ENCODE measurements around the gene COMMD3. TPM values are rescaled to one million over a fixed set of nuclear protein-coding genes. Genes with fewer than 3 reads are reported as not detected.
A peak's percentile ranks its signal among the peaks of the same experiment; 100 is the strongest.

COMMD3 gene
- total and polyA plus RNA-seq, 4 donors, result 54.7 to 73.2 (median 62.8) TPM

- Histone ChIP-seq H3K4me1 (ENCODE audit: control insufficient read depth, insufficient read depth, low read length) (peaks cover 34% of the 10 kb centered on the region), H3K36me3 (ENCODE audit: control insufficient read depth, insufficient read depth, low read length) (no peaks in the 10 kb centered on the region), H3K4me3 (ENCODE audit: low read depth, low read length) (peak overlapping the region; percentile 39), H3K9me3 (ENCODE audit: control insufficient read depth, insufficient read depth, low read length) (no peaks in the 10 kb centered on the region), H3K27ac (ENCODE audit: low read depth, low read length) (no peak overlapping the region), H3K27me3 (ENCODE audit: control insufficient read depth, insufficient read depth, low read length) (peaks cover 75% of the 10 kb centered on the region)
- WGBS (ENCODE audit: insufficient coverage), result 1% methylated on average over 69 of the region's 73 CpGs
- peak in 2 of 6 donors; percentile 82 to 85 for DNase-seq (ENCODE audit: low read depth in 4 of 6, low spot score in 6 of 6)
Measured at GRCh38 chr10:22334414-22335172, 18.4 kb downstream of the COMMD3 start.

- no peak overlapping the region for H3K27ac ChIP-seq (ENCODE audit: low read depth, low read length)
- peak in 2 of 6 donors; percentile 85 to 86 for DNase-seq (ENCODE audit: low read depth in 4 of 6, low spot score in 6 of 6)
- peaks cover 82% of the 10 kb centered on the region for H3K27me3 ChIP-seq (ENCODE audit: control insufficient read depth, insufficient read depth, low read length)
- H3K4me1 ChIP-seq (ENCODE audit: control insufficient read depth, insufficient read depth, low read length), result peaks cover 36% of the 10 kb centered on the region
- H3K4me3 ChIP-seq (ENCODE audit: low read depth, low read length), result peak overlapping the region; percentile 39
- no peaks in the 10 kb centered on the region for H3K36me3 ChIP-seq (ENCODE audit: control insufficient read depth, insufficient read depth, low read length)
- no peaks in the 10 kb centered on the region for H3K9me3 ChIP-seq (ENCODE audit: control insufficient read depth, insufficient read depth, low read length)
- under 1% methylated on average over 69 of the region's 71 CpGs for WGBS (ENCODE audit: insufficient coverage)
Measured at GRCh38 chr10:22335173-22335933, 19.2 kb downstream of the COMMD3 start.

- no peaks in the 10 kb centered on the region for H3K36me3 ChIP-seq (ENCODE audit: control insufficient read depth, insufficient read depth, low read length)
- peaks cover 44% of the 10 kb centered on the region for H3K4me1 ChIP-seq (ENCODE audit: control insufficient read depth, insufficient read depth, low read length)
- H3K27me3 ChIP-seq (ENCODE audit: control insufficient read depth, insufficient read depth, low read length), result peaks cover 94% of the 10 kb centered on the region
- H3K4me3 ChIP-seq (ENCODE audit: low read depth, low read length), result no peak overlapping the region
- no peak overlapping the region for H3K27ac ChIP-seq (ENCODE audit: low read depth, low read length)
- DNase-seq (ENCODE audit: low read depth in 4 of 6, low spot score in 6 of 6), result peak in 2 of 6 donors; percentile 37 to 44
- H3K9me3 ChIP-seq (ENCODE audit: control insufficient read depth, insufficient read depth, low read length), result no peaks in the 10 kb centered on the region
- WGBS (ENCODE audit: insufficient coverage), result no CpG with 5 or more reads among the region's 9 CpGs
Measured at GRCh38 chr10:22338185-22338900, 22.2 kb downstream of the COMMD3 start.

- Histone ChIP-seq H3K4me1 (ENCODE audit: control insufficient read depth, insufficient read depth, low read length) (peaks cover 42% of the 10 kb centered on the region), H3K27me3 (ENCODE audit: control insufficient read depth, insufficient read depth, low read length) (peaks cover 94% of the 10 kb centered on the region)
- no peak for DNase-seq (ENCODE audit: low read depth in 4 of 6, low spot score in 6 of 6)
Measured at GRCh38 chr10:22338931-22339330, 22.7 kb downstream of the COMMD3 start.

GRCh38 chr10:22339761-22340328 lies 23.7 kb downstream of the COMMD3 start:
- peak overlapping the region; percentile 70 for H3K4me3 ChIP-seq (ENCODE audit: low read depth, low read length)
- DNase-seq (ENCODE audit: low read depth in 4 of 6, low spot score in 6 of 6), result no peak
- H3K9me3 ChIP-seq (ENCODE audit: control insufficient read depth, insufficient read depth, low read length), result no peaks in the 10 kb centered on the region
- peaks cover 94% of the 10 kb centered on the region for H3K27me3 ChIP-seq (ENCODE audit: control insufficient read depth, insufficient read depth, low read length)
- H3K27ac ChIP-seq (ENCODE audit: low read depth, low read length), result no peak overlapping the region
- H3K4me1 ChIP-seq (ENCODE audit: control insufficient read depth, insufficient read depth, low read length), result peaks cover 32% of the 10 kb centered on the region
- WGBS (ENCODE audit: insufficient coverage), result 0% methylated on average over 7 of the region's 13 CpGs
- no peaks in the 10 kb centered on the region for H3K36me3 ChIP-seq (ENCODE audit: control insufficient read depth, insufficient read depth, low read length)

More at GRCh38 chr10:22338931-22339330, 22.7 kb downstream of the COMMD3 start:
- Histone ChIP-seq H3K27ac (ENCODE audit: low read depth, low read length) (no peak overlapping the region), H3K9me3 (ENCODE audit: control insufficient read depth, insufficient read depth, low read length) (no peaks in the 10 kb centered on the region), H3K36me3 (ENCODE audit: control insufficient read depth, insufficient read depth, low read length) (no peaks in the 10 kb centered on the region), H3K4me3 (ENCODE audit: low read depth, low read length) (no peak overlapping the region)

GRCh38 chr10:22340329-22341189 lies 24.4 kb downstream of the COMMD3 start:
- WGBS (ENCODE audit: insufficient coverage), result under 1% methylated on average over 79 of the region's 98 CpGs
- Histone ChIP-seq H3K4me3 (ENCODE audit: low read depth, low read length) (peak overlapping the region; percentile 70), H3K9me3 (ENCODE audit: control insufficient read depth, insufficient read depth, low read length) (no peaks in the 10 kb centered on the region), H3K27me3 (ENCODE audit: control insufficient read depth, insufficient read depth, low read length) (peaks cover 94% of the 10 kb centered on the region), H3K4me1 (ENCODE audit: control insufficient read depth, insufficient read depth, low read length) (peaks cover 31% of the 10 kb centered on the region), H3K36me3 (ENCODE audit: control insufficient read depth, insufficient read depth, low read length) (no peaks in the 10 kb centered on the region), H3K27ac (ENCODE audit: low read depth, low read length) (peak overlapping the region; percentile 71)
- peak in 2 of 6 donors; percentile 88 to 93 for DNase-seq (ENCODE audit: low read depth in 4 of 6, low spot score in 6 of 6)

- 0% methylated on average over 31 of the region's 40 CpGs for WGBS (ENCODE audit: insufficient coverage)
- peaks cover 94% of the 10 kb centered on the region for H3K27me3 ChIP-seq (ENCODE audit: control insufficient read depth, insufficient read depth, low read length)
- no peaks in the 10 kb centered on the region for H3K36me3 ChIP-seq (ENCODE audit: control insufficient read depth, insufficient read depth, low read length)
- H3K9me3 ChIP-seq (ENCODE audit: control insufficient read depth, insufficient read depth, low read length), result no peaks in the 10 kb centered on the region
- peak in 2 of 6 donors; percentile 45 to 58 for DNase-seq (ENCODE audit: low read depth in 4 of 6, low spot score in 6 of 6)
- H3K4me1 ChIP-seq (ENCODE audit: control insufficient read depth, insufficient read depth, low read length), result peaks cover 26% of the 10 kb centered on the region
- H3K4me3 ChIP-seq (ENCODE audit: low read depth, low read length), result peak overlapping the region; percentile 70
- H3K27ac ChIP-seq (ENCODE audit: low read depth, low read length), result no peak overlapping the region
Measured at GRCh38 chr10:22341190-22341925, 25.2 kb downstream of the COMMD3 start.

GRCh38 chr10:22341926-22342196 lies 25.7 kb downstream of the COMMD3 start:
- peaks cover 21% of the 10 kb centered on the region for H3K4me1 ChIP-seq (ENCODE audit: control insufficient read depth, insufficient read depth, low read length)
- no CpG with 5 or more reads among the region's 3 CpGs for WGBS (ENCODE audit: insufficient coverage)
- peak in 2 of 6 donors; percentile 44 to 50 for DNase-seq (ENCODE audit: low read depth in 4 of 6, low spot score in 6 of 6)

More at GRCh38 chr10:22341926-22342196, 25.7 kb downstream of the COMMD3 start:
- no peaks in the 10 kb centered on the region for H3K36me3 ChIP-seq (ENCODE audit: control insufficient read depth, insufficient read depth, low read length)
- H3K9me3 ChIP-seq (ENCODE audit: control insufficient read depth, insufficient read depth, low read length), result no peaks in the 10 kb centered on the region
- H3K27ac ChIP-seq (ENCODE audit: low read depth, low read length), result no peak overlapping the region
- peaks cover 93% of the 10 kb centered on the region for H3K27me3 ChIP-seq (ENCODE audit: control insufficient read depth, insufficient read depth, low read length)
- no peak overlapping the region for H3K4me3 ChIP-seq (ENCODE audit: low read depth, low read length)

Measured in spinal cord (tissue), 10 donors.